CD4-positive, alpha-beta T cell (primary cell): ENCODE measurements around the gene STOML3. TPM values are rescaled to one million over a fixed set of nuclear protein-coding genes. Genes with fewer than 3 reads are reported as not detected.

Experiments
- ATAC-seq: fragments of 200-7000 bp; cut with Tn5 transposase; one replicate; pipeline ENCODE4 v1.10.0; 2022; ENCODE audit warnings: mild to moderate bottlenecking; ENCODE audit not compliant: poor library complexity
- CTCF ChIA-PET: fragments of 350-600 bp; sonication (Branson Sonifier 250); formaldehyde crosslinking; loops from one replicate; lab custom pipeline; 2021; ENCODE audit warnings: antibody characterized with exemption, inconsistent platforms; lab: Charles Lee
- POLR2A ChIA-PET: fragments of 350-600 bp; sonication (Branson Sonifier 250); formaldehyde crosslinking; loops from one replicate; lab custom pipeline; 2021; ENCODE audit warnings: antibody characterized with exemption, inconsistent platforms; lab: Charles Lee
- DNase-seq, 14 experiments: peaks; one replicate each; pipeline ENCODE4 v3.0.0-alpha.2; 2013 to 2020; ENCODE audit warnings: mixed read lengths in 2 of 14
- H3K27ac ChIP-seq, 2 donors: one replicate each; pipeline versions ENCODE4 v1.5.1 to v1.7.0; 2013; ENCODE audit warnings: low read length in 2 of 2, low read depth in 1 of 2, mild to moderate bottlenecking in 1 of 2
- H3K27me3 ChIP-seq, 2 experiments: 1 replicate in 1 of 2; 2 replicates in 1 of 2; pipeline versions ENCODE4 v1.6.1 to v1.7.0; 2013; ENCODE audit warnings: low read length in 2 of 2, control low read depth in 1 of 2, mild to moderate bottlenecking in 1 of 2, moderate library complexity in 1 of 2; ENCODE audit not compliant: insufficient read depth in 2 of 2, control insufficient read depth in 1 of 2
- H3K36me3 ChIP-seq: one replicate; pipeline ENCODE4 v1.6.1; 2013; ENCODE audit warnings: low read length, control low read depth; ENCODE audit not compliant: insufficient read depth
- H3K4me1 ChIP-seq: one replicate; pipeline ENCODE4 v1.6.1; 2013; ENCODE audit warnings: low read length, control low read depth; ENCODE audit not compliant: insufficient read depth
- H3K4me3 ChIP-seq: one replicate; pipeline ENCODE4 v1.5.1; 2013; ENCODE audit warnings: mild to moderate bottlenecking, low read length, moderate library complexity
- H3K9me3 ChIP-seq, 2 experiments: 1 replicate in 1 of 2; 2 replicates in 1 of 2; pipeline versions ENCODE4 v1.6.1 to v1.7.0; 2013; ENCODE audit warnings: low read length in 2 of 2, mild to moderate bottlenecking in 2 of 2, control low read depth in 1 of 2, moderate library complexity in 1 of 2; ENCODE audit not compliant: control insufficient read depth in 1 of 2, insufficient read depth in 1 of 2
- H3K27ac Mint-ChIP-seq: one replicate; pipeline ENCODE4 v1.8.0; 2020; ENCODE audit warnings: mixed read lengths
- H3K27me3 Mint-ChIP-seq: one replicate; pipeline ENCODE4 v1.8.0; 2021; ENCODE audit warnings: mixed read lengths
- H3K36me3 Mint-ChIP-seq: one replicate; pipeline ENCODE4 v1.8.0; 2021; ENCODE audit warnings: low read depth, mixed read lengths
- H3K4me1 Mint-ChIP-seq: one replicate; pipeline ENCODE4 v1.8.0; 2021; ENCODE audit warnings: low read depth, mixed read lengths
- H3K4me3 Mint-ChIP-seq: one replicate; pipeline ENCODE4 v1.8.0; 2020; ENCODE audit warnings: mild to moderate bottlenecking, mixed read lengths
- H3K9me3 Mint-ChIP-seq: one replicate; pipeline ENCODE4 v1.8.0; 2020; ENCODE audit warnings: mixed read lengths
- CTCF ChIP-seq: fragments of 200-600 bp; IDR thresholded peaks from one replicate; pipeline ENCODE4 v1.8.0; 2022; ENCODE audit warnings: antibody characterized with exemption, mild to moderate bottlenecking
- intact Hi-C, 2 experiments: fragments of 100-400 bp; cut with DNase I in 1 of 2; cut with micrococcal nuclease in 1 of 2; formaldehyde crosslinking; loops; one replicate each; pipeline versions ENCODE4 v1.15.1 to v1.9.0; 2023 to 2025; cut with DNase I, micrococcal nuclease
- total RNA-seq, 174 experiments: library from RNA in 2 of 174; stranded (reverse) in 2 of 174; gene quantifications; one replicate each; pipeline ENCODE4 v1.2.3 and lab custom pipeline; 2021 to 2026

Gene STOML3
- total RNA-seq, 2 experiments from 2014 or later: not detected

GRCh38 chr13:39034085-39034484 is 43.5 kb upstream of the STOML3 start:
- H3K36me3 ChIP-seq: peaks cover 14% of the 10 kb centered on the region
- ATAC-seq (no peak), DNase-seq (no peak)
- TF ChIP-seq CTCF: no peak
- Mint-ChIP-seq H3K36me3 (peaks cover 46% of the 10 kb centered on the region), H3K27ac (peak overlapping the region; percentile 26), H3K4me1 (peaks cover 66% of the 10 kb centered on the region), H3K9me3 (no peaks in the 10 kb centered on the region), H3K27me3 (no peaks in the 10 kb centered on the region), H3K4me3 (no peak overlapping the region)
- no peak overlapping the region for H3K27ac ChIP-seq
- peaks cover 8% of the 10 kb centered on the region for H3K4me1 ChIP-seq
- H3K9me3 ChIP-seq: no peaks in the 10 kb centered on the region
- ChIA-PET CTCF (no interaction called here), POLR2A (interaction anchor here (0.8 kb wide), 1 partner anchor 27 kb away, joined by 3 read pairs; no protein-coding TSS in a partner anchor)
- no peaks in the 10 kb centered on the region for H3K27me3 ChIP-seq
- intact Hi-C loops: loop anchor here in 1 of 2 experiments (10.0 kb wide), 1 partner anchor 1979 kb away; the partner anchor contains the start of gene SUPT20H
- H3K4me3 ChIP-seq: no peak overlapping the region

- Histone ChIP-seq H3K4me3 (no peak overlapping the region), H3K9me3 (no peaks in the 10 kb centered on the region), H3K36me3 (peaks cover 30% of the 10 kb centered on the region), H3K27me3 (no peaks in the 10 kb centered on the region), H3K4me1 (peaks cover 4% of the 10 kb centered on the region), H3K27ac (no peak overlapping the region)
- ATAC-seq (no peak), DNase-seq (no peak)
- H3K27me3 Mint-ChIP-seq: no peaks in the 10 kb centered on the region
- H3K4me1 Mint-ChIP-seq: peaks cover 52% of the 10 kb centered on the region
- no peak for TF ChIP-seq CTCF
- H3K27ac Mint-ChIP-seq: peak overlapping the region; percentile 47
- ChIA-PET POLR2A (no interaction called here), CTCF (no interaction called here)
- no peaks in the 10 kb centered on the region for H3K9me3 Mint-ChIP-seq
- H3K4me3 Mint-ChIP-seq: no peak overlapping the region
- intact Hi-C loops: loop anchor here in 1 of 2 experiments (10.0 kb wide), 1 partner anchor 1977 kb away; the partner anchor contains the start of gene SUPT20H
- peaks cover 44% of the 10 kb centered on the region for H3K36me3 Mint-ChIP-seq
These were observed 41.5 kb upstream of the STOML3 start for GRCh38 chr13:39032150-39032549.

GRCh38 chr13:39025433-39025839 is 34.8 kb upstream of the STOML3 start:
- Mint-ChIP-seq H3K4me1 (no peaks in the 10 kb centered on the region), H3K9me3 (no peaks in the 10 kb centered on the region), H3K27ac (no peak overlapping the region), H3K27me3 (no peaks in the 10 kb centered on the region), H3K4me3 (no peak overlapping the region), H3K36me3 (peaks cover 80% of the 10 kb centered on the region)
- DNase-seq: no peak
- H3K27ac ChIP-seq: no peak overlapping the region
- intact Hi-C loops: no loop called here
- H3K9me3 ChIP-seq: no peaks in the 10 kb centered on the region
- H3K4me1 ChIP-seq: no peaks in the 10 kb centered on the region
- no peak overlapping the region for H3K4me3 ChIP-seq
- TF ChIP-seq CTCF: no peak
- peaks cover 84% of the 10 kb centered on the region for H3K36me3 ChIP-seq
- no peaks in the 10 kb centered on the region for H3K27me3 ChIP-seq
- ChIA-PET POLR2A (no interaction called here), CTCF (no interaction called here)
- ATAC-seq: no peak
